HepG2 (cell line): Measurements from ENCODE around the gene SLC2A10. TPM values are rescaled to one million over a fixed set of nuclear protein-coding genes. Genes with fewer than 3 reads are reported as not detected.

ENCODE experiments used
- ATF7 ChIP-seq, 2 experiments: fragments of 450-650 bp in 1 of 2; sonication (generic) in 1 of 2; formaldehyde crosslinking in 1 of 2; IDR thresholded peaks; 2 replicates each; pipeline versions ENCODE4 v1.4.0 to v1.6.1; 2016 to 2020; ENCODE audit warnings: antibody characterized with exemption in 1 of 2, mild to moderate bottlenecking in 1 of 2, missing genetic modification reagents in 1 of 2
- MLXIP ChIP-seq: sonication (generic); formaldehyde crosslinking; IDR thresholded peaks from 2 replicates; pipeline ENCODE4 v1.9.0; 2021; ENCODE audit warnings: missing genetic modification reagents, borderline replicate concordance
- MNT ChIP-seq: fragments of 450-650 bp; IDR thresholded peaks from 2 replicates; pipeline ENCODE4 v1.6.1; 2016
- NONO ChIP-seq, 2 experiments: fragments of 450-650 bp in 1 of 2; sonication (generic) in 1 of 2; formaldehyde crosslinking in 1 of 2; IDR thresholded peaks in 1 of 2; conservative IDR thresholded peaks in 1 of 2; 2 replicates each; pipeline versions ENCODE4 v1.6.1 to v1.8.0; 2017 to 2022; ENCODE audit warnings: mild to moderate bottlenecking in 1 of 2, missing genetic modification reagents in 1 of 2, moderate library complexity in 1 of 2
- ZNF282 ChIP-seq: fragments of 450-650 bp; IDR thresholded peaks from 2 replicates; pipeline ENCODE4 v1.6.1; 2018; ENCODE audit not compliant: partially characterized antibody
- polyA plus RNA-seq, 8 experiments: library from polyadenylated mRNA; depleted of rRNA in 3 of 8; stranded (reverse) in 7 of 8; unstranded in 1 of 8; fragments of >200 nt; fragmentation: Illumina TruSeq in 4 of 8; extraction: Trizol in 4 of 8; gene quantifications; 2 replicates each; pipeline versions ENCODE4 v1.2.1 to v1.2.3, GENCODE V29; 2011 to 2016; ENCODE audit warnings: low read depth in 4 of 8, missing spikeins in 1 of 8, mixed read lengths in 1 of 8; ENCODE audit not compliant: insufficient read depth in 1 of 8
- total RNA-seq, 5 experiments: library from RNA; depleted of rRNA; stranded (reverse); fragments of >200 nt; fragmentation: Illumina TruSeq; extraction: Trizol; gene quantifications; 2 replicates each; pipeline ENCODE4 v1.2.3, GENCODE V29; 2016; ENCODE audit warnings: low read depth in 1 of 5
- TF ChIP-seq, protein P1 (sequence below): sonication (generic); formaldehyde crosslinking; IDR thresholded peaks from 2 replicates; pipeline ENCODE4 v1.4.0; 2020; ENCODE audit warnings: missing genetic modification reagents

SLC2A10 gene
- total and polyA plus RNA-seq, 2 of the 13 experiments (the other 11 are each of a cell fraction or from before 2014, with no cell fraction given): 16.0 to 18.4 TPM

DNA sequence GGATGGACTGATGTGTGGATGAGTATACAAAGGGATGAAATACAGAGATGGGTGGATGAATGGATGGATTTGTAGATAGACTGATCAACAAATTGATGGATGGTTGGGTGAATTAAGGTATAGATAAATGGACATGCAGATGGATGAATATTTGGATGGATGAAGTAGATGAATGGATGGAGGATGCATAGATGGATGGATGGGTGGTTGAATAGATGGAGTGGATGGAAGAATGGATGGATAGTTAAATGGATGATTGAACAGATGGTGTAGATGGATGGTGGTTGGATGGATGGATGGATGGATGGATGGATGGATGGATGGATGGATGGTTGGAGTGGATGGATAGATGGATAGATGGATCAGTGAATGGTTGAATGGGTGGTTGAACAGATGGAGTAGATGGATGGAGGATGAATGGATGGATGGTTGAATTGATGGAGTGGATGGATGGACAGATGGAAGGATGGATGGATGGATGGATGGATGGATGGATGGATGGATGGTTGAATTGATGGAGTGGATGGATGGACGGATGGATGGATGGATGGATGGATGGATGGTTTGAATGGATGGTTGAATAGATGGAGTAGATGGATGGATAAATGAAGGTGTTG is 15.0 kb downstream of the SLC2A10 start (continued):
- TF ChIP-seq MLXIP (CRISPR knock-in tag) (no peak), ZNF282 (peak; percentile 77), MNT (0 out of 2 replicates have a peak, but pooled peaks have one; percentile 13), NONO (IDR thresholded peaks at IDR 0.05) (peak; percentile 9; the same call in 1 of the 2 replicates), NONO (CRISPR knock-in tag; conservative IDR thresholded peaks at IDR 0.05) (no peak), ATF7 (IDR thresholded peaks at IDR 0.05) (peak; percentile 31; the same call in 1 of the 2 replicates), ATF7 (CRISPR knock-in tag; IDR thresholded peaks at IDR 0.05) (no peak)
- TF ChIP-seq, protein P1, sequence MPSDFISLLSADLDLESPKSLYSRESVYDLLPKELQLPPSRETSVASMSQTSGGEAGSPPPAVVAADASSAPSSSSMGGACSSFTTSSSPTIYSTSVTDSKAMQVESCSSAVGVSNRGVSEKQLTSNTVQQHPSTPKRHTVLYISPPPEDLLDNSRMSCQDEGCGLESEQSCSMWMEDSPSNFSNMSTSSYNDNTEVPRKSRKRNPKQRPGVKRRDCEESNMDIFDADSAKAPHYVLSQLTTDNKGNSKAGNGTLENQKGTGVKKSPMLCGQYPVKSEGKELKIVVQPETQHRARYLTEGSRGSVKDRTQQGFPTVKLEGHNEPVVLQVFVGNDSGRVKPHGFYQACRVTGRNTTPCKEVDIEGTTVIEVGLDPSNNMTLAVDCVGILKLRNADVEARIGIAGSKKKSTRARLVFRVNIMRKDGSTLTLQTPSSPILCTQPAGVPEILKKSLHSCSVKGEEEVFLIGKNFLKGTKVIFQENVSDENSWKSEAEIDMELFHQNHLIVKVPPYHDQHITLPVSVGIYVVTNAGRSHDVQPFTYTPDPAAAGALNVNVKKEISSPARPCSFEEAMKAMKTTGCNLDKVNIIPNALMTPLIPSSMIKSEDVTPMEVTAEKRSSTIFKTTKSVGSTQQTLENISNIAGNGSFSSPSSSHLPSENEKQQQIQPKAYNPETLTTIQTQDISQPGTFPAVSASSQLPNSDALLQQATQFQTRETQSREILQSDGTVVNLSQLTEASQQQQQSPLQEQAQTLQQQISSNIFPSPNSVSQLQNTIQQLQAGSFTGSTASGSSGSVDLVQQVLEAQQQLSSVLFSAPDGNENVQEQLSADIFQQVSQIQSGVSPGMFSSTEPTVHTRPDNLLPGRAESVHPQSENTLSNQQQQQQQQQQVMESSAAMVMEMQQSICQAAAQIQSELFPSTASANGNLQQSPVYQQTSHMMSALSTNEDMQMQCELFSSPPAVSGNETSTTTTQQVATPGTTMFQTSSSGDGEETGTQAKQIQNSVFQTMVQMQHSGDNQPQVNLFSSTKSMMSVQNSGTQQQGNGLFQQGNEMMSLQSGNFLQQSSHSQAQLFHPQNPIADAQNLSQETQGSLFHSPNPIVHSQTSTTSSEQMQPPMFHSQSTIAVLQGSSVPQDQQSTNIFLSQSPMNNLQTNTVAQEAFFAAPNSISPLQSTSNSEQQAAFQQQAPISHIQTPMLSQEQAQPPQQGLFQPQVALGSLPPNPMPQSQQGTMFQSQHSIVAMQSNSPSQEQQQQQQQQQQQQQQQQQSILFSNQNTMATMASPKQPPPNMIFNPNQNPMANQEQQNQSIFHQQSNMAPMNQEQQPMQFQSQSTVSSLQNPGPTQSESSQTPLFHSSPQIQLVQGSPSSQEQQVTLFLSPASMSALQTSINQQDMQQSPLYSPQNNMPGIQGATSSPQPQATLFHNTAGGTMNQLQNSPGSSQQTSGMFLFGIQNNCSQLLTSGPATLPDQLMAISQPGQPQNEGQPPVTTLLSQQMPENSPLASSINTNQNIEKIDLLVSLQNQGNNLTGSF: no peak
